GM23338 (cell line): ENCODE results near the gene ATP1B2. TPM values are rescaled to one million over a fixed set of nuclear protein-coding genes. Genes with fewer than 3 reads are reported as not detected.

ENCODE experiments used
- ATAC-seq: fragments of 200-7000 bp; cut with Tn5 transposase; 3 replicates; pipeline ENCODE4 v1.9.1; 2020
- DNase-seq: peaks from one replicate; pipeline ENCODE4 v3.0.0-alpha.2; 2015; ENCODE audit warnings: low spot score
- H2AFZ ChIP-seq: fragments of 200-600 bp; sonication (generic); 2 replicates; pipeline ENCODE4 v1.8.0; 2016; ENCODE audit warnings: antibody characterized with exemption, mild to moderate bottlenecking, moderate library complexity
- H3F3A ChIP-seq: fragments of 200-600 bp; sonication (generic); replicated peaks from 2 replicates; pipeline ENCODE4 v1.8.0; 2017; ENCODE audit warnings: antibody characterized with exemption, mixed run types, low read depth
- H3K27ac ChIP-seq: fragments of 200-600 bp; sonication (generic); 2 replicates; pipeline ENCODE4 v1.6.1; 2016; ENCODE audit warnings: low read depth
- H3K27me3 ChIP-seq: fragments of 200-600 bp; sonication (generic); 2 replicates; pipeline ENCODE4 v1.8.0; 2016; ENCODE audit warnings: mild to moderate bottlenecking, mixed run types, moderate library complexity; ENCODE audit not compliant: insufficient read depth
- H3K36me3 ChIP-seq: fragments of 200-600 bp; sonication (generic); 2 replicates; pipeline ENCODE4 v1.8.0; 2016; ENCODE audit warnings: mild to moderate bottlenecking; ENCODE audit not compliant: insufficient read depth
- H3K4me1 ChIP-seq: fragments of 200-600 bp; sonication (generic); 2 replicates; pipeline ENCODE4 v1.8.0; 2016; ENCODE audit warnings: mild to moderate bottlenecking, moderate library complexity; ENCODE audit not compliant: insufficient read depth
- H3K4me2 ChIP-seq: fragments of 200-600 bp; sonication (generic); 2 replicates; pipeline ENCODE4 v1.7.1; 2017; ENCODE audit warnings: mixed run types
- H3K4me3 ChIP-seq: fragments of 200-600 bp; sonication (generic); 2 replicates; pipeline ENCODE4 v1.6.1; 2016; ENCODE audit warnings: mixed run types
- H3K79me2 ChIP-seq: fragments of 200-600 bp; sonication (generic); replicated peaks from 2 replicates; pipeline ENCODE4 v1.8.0; 2017; ENCODE audit warnings: mild to moderate bottlenecking; ENCODE audit not compliant: insufficient read depth
- H3K9me2 ChIP-seq: fragments of 200-600 bp; sonication (generic); 2 replicates; pipeline ENCODE4 v1.8.0; 2017; ENCODE audit not compliant: insufficient read depth
- H4K20me1 ChIP-seq: fragments of 200-600 bp; sonication (generic); replicated peaks from 2 replicates; pipeline ENCODE4 v1.8.0; 2017; ENCODE audit warnings: mild to moderate bottlenecking; ENCODE audit not compliant: insufficient read depth
- H3K27ac Mint-ChIP-seq: 2 replicates; pipeline ENCODE4 v1.8.0; 2020; ENCODE audit warnings: inconsistent platforms, mild to moderate bottlenecking, moderate library complexity, mixed read lengths
- H3K27me3 Mint-ChIP-seq: 3 replicates; pipeline ENCODE4 v1.8.0; 2022; ENCODE audit warnings: low read depth, mild to moderate bottlenecking, moderate library complexity, mixed read lengths, inconsistent platforms; ENCODE audit not compliant: insufficient read depth, poor library complexity
- H3K36me3 Mint-ChIP-seq: 3 replicates; pipeline ENCODE4 v1.8.0; 2021; ENCODE audit warnings: low read depth, mild to moderate bottlenecking, inconsistent platforms, moderate library complexity, mixed read lengths
- H3K4me1 Mint-ChIP-seq: 3 replicates; pipeline ENCODE4 v1.8.0; 2020; ENCODE audit warnings: mild to moderate bottlenecking, inconsistent platforms, mixed read lengths
- H3K4me3 Mint-ChIP-seq: 3 replicates; pipeline ENCODE4 v1.8.0; 2021; ENCODE audit warnings: moderate library complexity, mild to moderate bottlenecking, inconsistent platforms, mixed read lengths
- H3K9me3 Mint-ChIP-seq: 3 replicates; pipeline ENCODE4 v1.8.0; 2020; ENCODE audit warnings: moderate library complexity, mild to moderate bottlenecking, inconsistent platforms, mixed read lengths
- EZH2phosphoT487 ChIP-seq: fragments of 200-600 bp; sonication (generic); IDR thresholded peaks from one replicate; pipeline ENCODE4 v1.8.1; 2018; ENCODE audit warnings: antibody characterized with exemption; ENCODE audit not compliant: unreplicated experiment
- JUNB ChIP-seq: IDR thresholded peaks from one replicate; pipeline ENCODE4 v1.6.1; 2016; ENCODE audit warnings: antibody characterized with exemption; ENCODE audit not compliant: unreplicated experiment
- ZNF114 ChIP-seq: fragments of 250-450 bp; sonication (Bioruptor Pico); IDR thresholded peaks from 2 replicates; pipeline ENCODE4 v1.5.0; 2020; ENCODE audit warnings: mild to moderate bottlenecking, moderate library complexity
- ZNF331 ChIP-seq: fragments of 250-450 bp; sonication (Bioruptor Pico); IDR thresholded peaks from 2 replicates; pipeline ENCODE4 v1.5.0; 2020; ENCODE audit warnings: low read depth, mild to moderate bottlenecking, moderate library complexity
- ZNF462 ChIP-seq: fragments of 250-450 bp; sonication (Bioruptor Pico); IDR thresholded peaks from 2 replicates; pipeline ENCODE4 v1.5.0; 2020; ENCODE audit warnings: mild to moderate bottlenecking, moderate library complexity
- polyA plus RNA-seq: library from polyadenylated mRNA; unstranded; fragments of >200 nt; fragmentation: Nextera tagmentation; extraction: Ambion mirVana; gene quantifications from 2 replicates; pipeline ENCODE4 v1.2.1, GENCODE V29; 2016
- total RNA-seq: library from RNA; depleted of rRNA; stranded (reverse); fragments of >200 nt; shearing (Covaris generic); gene quantifications from 2 replicates; pipeline ENCODE4 v1.2.3, GENCODE V29; 2014

Gene ATP1B2
- total and polyA plus RNA-seq, 2 experiments from 2014 or later = 14.9 to 33.1 TPM

DNA sequence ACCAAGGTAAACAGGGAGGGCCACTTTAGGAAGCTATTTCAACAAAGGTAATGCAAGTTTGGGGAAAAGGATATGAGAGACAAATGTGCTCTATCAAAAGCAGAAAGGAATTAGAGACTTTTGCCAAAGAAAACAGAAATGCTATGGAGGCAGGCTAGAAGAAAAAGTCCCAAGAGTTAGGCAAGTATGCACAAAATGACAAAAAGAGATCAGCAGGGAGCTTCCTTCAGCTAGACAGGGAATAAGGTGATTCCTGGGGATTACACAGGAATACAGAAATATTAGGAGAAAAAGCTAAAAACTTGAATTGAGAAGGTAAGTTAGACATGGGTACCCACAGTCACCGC, 38.5 kb upstream of the ATP1B2 start:
- Mint-ChIP-seq H3K9me3 (no peaks in the 10 kb centered on the region; the same call in 2 of the 3 replicates), H3K27ac (no peak overlapping the region), H3K27me3 (peaks cover 11% of the 10 kb centered on the region), H3K36me3 (peaks cover 14% of the 10 kb centered on the region), H3K4me1 (peaks cover 17% of the 10 kb centered on the region), H3K4me3 (peak overlapping the region; percentile 47)
- DNase-seq (no peak), ATAC-seq (no peak)
- Histone ChIP-seq H3K79me2 (peaks cover 57% of the 10 kb centered on the region), H2AFZ (no peak overlapping the region), H3K36me3 (no peaks in the 10 kb centered on the region), H3K27ac (no peak overlapping the region), H3K9me2 (no peaks in the 10 kb centered on the region), H3K4me3 (0 out of 2 replicates have a peak overlapping the region, but pooled peaks have one; percentile 11), H4K20me1 (peaks cover 35% of the 10 kb centered on the region), H3K27me3 (no peaks in the 10 kb centered on the region; the same call in 1 of the 2 replicates), H3K4me1 (peaks cover 26% of the 10 kb centered on the region), H3K4me2 (0 out of 2 replicates have a peak overlapping the region, but pooled peaks have one; percentile 43), H3F3A (peaks cover 23% of the 10 kb centered on the region; the same call in 1 of the 2 replicates)
- TF ChIP-seq ZNF331 (no peak), ZNF114 (CRISPR knock-in tag) (no peak), JUNB (no peak), EZH2phosphoT487 (no peak), ZNF462 (no peak)

- no peak; the same call in 2 of the 3 replicates for ATAC-seq
- 0 out of 2 replicates have a peak overlapping the region, but pooled peaks have one; percentile 50 for H3K27ac ChIP-seq
- peaks cover 14% of the 10 kb centered on the region for H3K36me3 Mint-ChIP-seq
- H3K4me1 ChIP-seq = peaks cover 26% of the 10 kb centered on the region
- no peaks in the 10 kb centered on the region for H3K36me3 ChIP-seq
- peak overlapping the region; percentile 97 for H3K4me2 ChIP-seq
- H3K79me2 ChIP-seq = peaks cover 49% of the 10 kb centered on the region
- peaks cover 17% of the 10 kb centered on the region for H3K4me1 Mint-ChIP-seq
- peak overlapping the region; percentile 90 for H3K4me3 ChIP-seq
- peaks cover 35% of the 10 kb centered on the region for H4K20me1 ChIP-seq
- H3F3A ChIP-seq = peaks cover 23% of the 10 kb centered on the region; the same call in 1 of the 2 replicates
- DNase-seq = peak; percentile 17
- H2AFZ ChIP-seq = peak overlapping the region; percentile 28; the same call in 1 of the 2 replicates
- no peaks in the 10 kb centered on the region; the same call in 1 of the 2 replicates for H3K27me3 ChIP-seq
- peak overlapping the region; percentile 80 for H3K4me3 Mint-ChIP-seq
- H3K9me3 Mint-ChIP-seq = no peaks in the 10 kb centered on the region; the same call in 2 of the 3 replicates
- H3K27ac Mint-ChIP-seq = peak overlapping the region; percentile 18
- H3K9me2 ChIP-seq = no peaks in the 10 kb centered on the region
- H3K27me3 Mint-ChIP-seq = peaks cover 11% of the 10 kb centered on the region
- TF ChIP-seq ZNF462 = no peak
These were observed 36.8 kb upstream of the ATP1B2 start for GRCh38 chr17:7613769-7614424.
